IMR-90 (cell line): ENCODE results near the gene TCF12. TPM values are rescaled to one million over a fixed set of nuclear protein-coding genes. Genes with fewer than 3 reads are reported as not detected.

Experiments used
- ATAC-seq: fragments of 200-7000 bp; cut with Tn5 transposase; 2 replicates; pipeline ENCODE4 v1.9.1; 2020; ENCODE audit warnings: low read depth, mild to moderate bottlenecking, moderate library complexity
- BruUV-seq: library from RNA; stranded (reverse); fragments of 400-500 nt; replicated peaks from 2 replicates; lab custom pipeline; 2021; lab: Mats Ljungman, UMichigan
- CTCF ChIA-PET: fragments of 300-600 bp; formaldehyde crosslinking; extraction: SDS; loops from one replicate; lab custom pipeline; 2021; ENCODE audit warnings: antibody characterized with exemption; lab: Yijun Ruan, JAX
- POLR2A ChIA-PET: fragments of 300-600 bp; sonication (Branson Sonifier 250); formaldehyde crosslinking; loops from one replicate; lab custom pipeline; 2022; ENCODE audit warnings: antibody characterized with exemption; ENCODE audit not compliant: unreplicated experiment; lab: Charles Lee
- DNase-seq: peaks from one replicate; pipeline ENCODE4 v3.0.0; 2013
- H2AFZ ChIP-seq: replicated peaks from 2 replicates; pipeline ENCODE3; 2013; ENCODE audit warnings: low read length, mild to moderate bottlenecking; ENCODE audit not compliant: poor library complexity
- H2AK5ac ChIP-seq: 2 replicates; pipeline ENCODE4 v1.6.1; 2013; ENCODE audit warnings: low read depth, low read length, inconsistent platforms
- H2AK9ac ChIP-seq: replicated peaks from 2 replicates; pipeline ENCODE3; 2013; ENCODE audit warnings: mild to moderate bottlenecking, low read depth, low read length, moderate library complexity; ENCODE audit not compliant: poor library complexity
- H2BK120ac ChIP-seq: 2 replicates; pipeline ENCODE4 v1.6.1; 2013; ENCODE audit warnings: low read depth, low read length, inconsistent platforms
- H2BK15ac ChIP-seq: 3 replicates; pipeline ENCODE4 v1.6.1; 2013; ENCODE audit warnings: low read depth, low read length, inconsistent platforms
- H2BK20ac ChIP-seq: 2 replicates; pipeline ENCODE4 v1.6.1; 2013; ENCODE audit warnings: low read depth, mild to moderate bottlenecking, inconsistent platforms, low read length, moderate library complexity
- H2BK5ac ChIP-seq: 2 replicates; pipeline ENCODE4 v1.6.1; 2013; ENCODE audit warnings: mild to moderate bottlenecking, low read depth, low read length, inconsistent platforms; ENCODE audit not compliant: poor library complexity, severe bottlenecking
- H3K14ac ChIP-seq: replicated peaks from 2 replicates; pipeline ENCODE4 v1.6.1; 2013; ENCODE audit warnings: low read depth, low read length, inconsistent platforms
- H3K18ac ChIP-seq: 2 replicates; pipeline ENCODE4 v1.6.1; 2013; ENCODE audit warnings: low read depth, low read length, control low read depth
- H3K23ac ChIP-seq: 2 replicates; pipeline ENCODE4 v1.6.1; 2013; ENCODE audit warnings: low read depth, low read length, inconsistent platforms
- H3K27ac ChIP-seq: 2 replicates; pipeline ENCODE4 v1.5.1; 2013; ENCODE audit warnings: mild to moderate bottlenecking, control low read depth, low read length; ENCODE audit not compliant: insufficient read depth
- H3K27me3 ChIP-seq: 2 replicates; pipeline ENCODE4 v1.6.1; 2013; ENCODE audit warnings: low read length; ENCODE audit not compliant: control insufficient read depth, insufficient read depth
- H3K36me3 ChIP-seq: 2 replicates; pipeline ENCODE4 v1.6.1; 2013; ENCODE audit warnings: low read length, mixed read lengths; ENCODE audit not compliant: control insufficient read depth, insufficient read depth
- H3K4ac ChIP-seq: 2 replicates; pipeline ENCODE4 v1.6.1; 2013; ENCODE audit warnings: low read depth, low read length, inconsistent platforms
- H3K4me1 ChIP-seq: 2 replicates; pipeline ENCODE4 v1.6.1; 2013; ENCODE audit warnings: low read length, mixed read lengths; ENCODE audit not compliant: control insufficient read depth, insufficient read depth
- H3K4me2 ChIP-seq: 2 replicates; pipeline ENCODE4 v1.6.1; 2013; ENCODE audit warnings: low read depth, mild to moderate bottlenecking, control low read depth, low read length, moderate library complexity
- H3K4me3 ChIP-seq: 2 replicates; pipeline ENCODE4 v1.5.1; 2013; ENCODE audit warnings: low read depth, mild to moderate bottlenecking, control low read depth, low read length, moderate library complexity; ENCODE audit not compliant: insufficient read depth
- H3K56ac ChIP-seq: 2 replicates; pipeline ENCODE4 v1.6.1; 2013; ENCODE audit warnings: low read length, inconsistent platforms; ENCODE audit not compliant: insufficient read depth; ENCODE audit errors: extremely low read depth
- H3K79me1 ChIP-seq, 2 experiments: 2 replicates each; pipeline ENCODE4 v1.6.1; 2013; ENCODE audit warnings: low read length in 2 of 2, inconsistent platforms in 1 of 2, low read depth in 1 of 2
- H3K9ac ChIP-seq: 2 replicates; pipeline ENCODE4 v1.6.1; 2013; ENCODE audit warnings: low read depth, low read length, control low read depth
- H3K9me1 ChIP-seq: 2 replicates; pipeline ENCODE4 v1.6.1; 2013; ENCODE audit warnings: low read length, inconsistent platforms; ENCODE audit not compliant: insufficient read depth
- H3K9me3 ChIP-seq: 2 replicates; pipeline ENCODE4 v1.6.1; 2013; ENCODE audit warnings: low read length; ENCODE audit not compliant: control insufficient read depth, insufficient read depth
- H4K20me1 ChIP-seq: 2 replicates; pipeline ENCODE4 v1.6.1; 2013; ENCODE audit warnings: low read length, inconsistent platforms; ENCODE audit not compliant: insufficient read depth
- H4K5ac ChIP-seq: 2 replicates; pipeline ENCODE4 v1.6.1; 2013; ENCODE audit warnings: mild to moderate bottlenecking, low read depth, low read length, control low read depth
- H4K8ac ChIP-seq, 2 experiments: 2 replicates each; pipeline ENCODE4 v1.6.1; 2013; ENCODE audit warnings: low read depth in 2 of 2, low read length in 2 of 2, control low read depth in 1 of 2, inconsistent platforms in 1 of 2
- H4K91ac ChIP-seq: 2 replicates; pipeline ENCODE4 v1.6.1; 2013; ENCODE audit warnings: low read depth, low read length, inconsistent platforms; ENCODE audit not compliant: insufficient read depth
- BHLHE40 ChIP-seq: fragments of 150-350 bp; IDR thresholded peaks from 2 replicates; pipeline ENCODE4 v1.6.1; 2016; ENCODE audit warnings: mild to moderate bottlenecking, low read depth, low read length
- CEBPB ChIP-seq: IDR thresholded peaks from 2 replicates; pipeline ENCODE4 v1.6.1; 2012; ENCODE audit warnings: low read depth, low read length, improper control_type of control experiment
- CHD1 ChIP-seq: IDR thresholded peaks from 2 replicates; pipeline ENCODE4 v1.6.1; 2012; ENCODE audit warnings: low read depth, low read length, improper control_type of control experiment
- FOS ChIP-seq: fragments of 150-350 bp; IDR thresholded peaks from 2 replicates; pipeline ENCODE4 v1.6.1; 2016; ENCODE audit warnings: low read depth, low read length
- MAFK ChIP-seq: IDR thresholded peaks from 2 replicates; pipeline ENCODE4 v1.6.1; 2012; ENCODE audit warnings: low read depth, low read length, improper control_type of control experiment
- MAZ ChIP-seq: IDR thresholded peaks from 2 replicates; pipeline ENCODE4 v1.6.1; 2012; ENCODE audit warnings: low read depth, mild to moderate bottlenecking, low read length, improper control_type of control experiment, moderate library complexity, borderline replicate concordance
- MXI1 ChIP-seq: IDR thresholded peaks from 2 replicates; pipeline ENCODE4 v1.6.1; 2012; ENCODE audit warnings: low read depth, mild to moderate bottlenecking, low read length, moderate library complexity, borderline replicate concordance
- NFE2L2 ChIP-seq: fragments of 150-350 bp; IDR thresholded peaks from 2 replicates; pipeline ENCODE4 v1.6.1; 2016; ENCODE audit warnings: low read depth, mild to moderate bottlenecking, low read length
- POLR2A ChIP-seq: IDR thresholded peaks from 2 replicates; pipeline ENCODE4 v1.6.1; 2012; ENCODE audit warnings: mild to moderate bottlenecking, low read depth, low read length
- RAD21 ChIP-seq: IDR thresholded peaks from 2 replicates; pipeline ENCODE4 v1.6.1; 2012; ENCODE audit warnings: low read length, improper control_type of control experiment
- RCOR1 ChIP-seq: IDR thresholded peaks from 2 replicates; pipeline ENCODE4 v1.6.1; 2012; ENCODE audit warnings: mild to moderate bottlenecking, low read length, improper control_type of control experiment; ENCODE audit not compliant: insufficient replicate concordance
- RFX5 ChIP-seq: IDR thresholded peaks from 2 replicates; pipeline ENCODE4 v1.8.0; 2012; ENCODE audit warnings: low read depth, mild to moderate bottlenecking, low read length, moderate library complexity
- SMC3 ChIP-seq: fragments of 150-350 bp; IDR thresholded peaks from 2 replicates; pipeline ENCODE4 v1.6.1; 2016; ENCODE audit warnings: low read depth, mild to moderate bottlenecking, antibody characterized with exemption, low read length, moderate library complexity
- USF2 ChIP-seq: fragments of 150-350 bp; IDR thresholded peaks from 2 replicates; pipeline ENCODE4 v1.6.1; 2017; ENCODE audit warnings: mild to moderate bottlenecking, antibody characterized with exemption, low read length, low read depth
- WGBS, 2 experiments: methylation state at CpG; one replicate each; pipeline versions ENCODE4 v1.1.5 to v1.1.7; 2013; ENCODE audit warnings: missing lambda C conversion rate in 2 of 2; ENCODE audit not compliant: insufficient read length in 1 of 2; ENCODE audit errors: extremely low coverage in 2 of 2; 5-methylcytosine and 5-hydroxymethylcytosine counted together
- dilution Hi-C: fragments of 300-500 bp; cut with HindIII; formaldehyde crosslinking; loops from one replicate; pipeline ENCODE4 v1.14.3; 2018; ENCODE audit warnings: low sequenced_read_pairs; ENCODE audit not compliant: unreplicated experiment
- in situ Hi-C: fragments of 300-500 bp; cut with MboI; formaldehyde crosslinking; loops from 3 replicates; pipeline ENCODE4 v1.14.3; 2019; ENCODE audit warnings: low sequenced_read_pairs, inconsistent platforms, mixed read lengths
- intact Hi-C: fragments of 100-400 bp; cut with micrococcal nuclease; formaldehyde crosslinking; loops from 2 replicates; pipeline ENCODE4 v1.10.0; 2022
- polyA plus RNA-seq, 3 experiments: library from polyadenylated mRNA; depleted of rRNA; stranded (reverse); fragments of >200 nt; gene quantifications; 2 replicates each; pipeline ENCODE4 v1.2.3, GENCODE V29; 2012; ENCODE audit warnings: low replicate concordance in 1 of 3
- total RNA-seq: library from RNA; depleted of rRNA; stranded (reverse); fragments of >200 nt; gene quantifications from 2 replicates; pipeline ENCODE4 v1.2.3, GENCODE V29; 2012
- TF ChIP-seq, protein P1 (sequence below): conservative IDR thresholded peaks from 2 replicates; pipeline ENCODE4 v1.5.1; 2012; ENCODE audit warnings: mild to moderate bottlenecking, low read depth, low read length, improper control_type of control experiment
- TF ChIP-seq, protein P2 (sequence below): fragments of 150-350 bp; IDR thresholded peaks from 2 replicates; pipeline ENCODE4 v1.6.1; 2016; ENCODE audit warnings: low read depth, mild to moderate bottlenecking, low read length, moderate library complexity, borderline replicate concordance

The TCF12 gene
- total and polyA plus RNA-seq, 2 of the 4 experiments (the other 2 are of a cell fraction) = 79.4 to 160 TPM

DNA sequence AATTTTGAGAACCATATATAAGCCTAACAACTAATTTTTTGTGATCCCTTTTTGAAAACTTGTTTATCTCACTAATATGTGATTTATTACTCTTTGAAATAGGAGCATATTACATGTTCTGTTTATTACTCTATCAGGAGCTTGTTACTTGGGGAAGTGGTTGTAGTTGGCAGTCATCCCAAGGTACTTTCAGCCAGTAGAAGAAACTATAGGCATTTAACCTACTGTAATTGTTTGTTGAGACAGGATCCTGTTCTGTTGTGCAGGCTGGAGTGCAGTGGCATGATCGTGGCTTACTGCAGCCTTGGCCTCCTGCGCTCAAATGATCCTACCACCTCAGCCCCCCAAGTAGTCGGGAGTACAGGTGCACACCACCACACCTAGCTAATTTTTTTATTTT lies 195.6 kb downstream of the TCF12 start:
- no peak overlapping the region for H2AK5ac ChIP-seq
- H3K79me1 ChIP-seq = peaks cover 53 to 65% of the 10 kb centered on the region in 2 experiments
- no peak overlapping the region for H3K4me3 ChIP-seq
- H3K18ac ChIP-seq = no peak overlapping the region
- no peak for TF ChIP-seq NFE2L2
- TF ChIP-seq, protein P1, sequence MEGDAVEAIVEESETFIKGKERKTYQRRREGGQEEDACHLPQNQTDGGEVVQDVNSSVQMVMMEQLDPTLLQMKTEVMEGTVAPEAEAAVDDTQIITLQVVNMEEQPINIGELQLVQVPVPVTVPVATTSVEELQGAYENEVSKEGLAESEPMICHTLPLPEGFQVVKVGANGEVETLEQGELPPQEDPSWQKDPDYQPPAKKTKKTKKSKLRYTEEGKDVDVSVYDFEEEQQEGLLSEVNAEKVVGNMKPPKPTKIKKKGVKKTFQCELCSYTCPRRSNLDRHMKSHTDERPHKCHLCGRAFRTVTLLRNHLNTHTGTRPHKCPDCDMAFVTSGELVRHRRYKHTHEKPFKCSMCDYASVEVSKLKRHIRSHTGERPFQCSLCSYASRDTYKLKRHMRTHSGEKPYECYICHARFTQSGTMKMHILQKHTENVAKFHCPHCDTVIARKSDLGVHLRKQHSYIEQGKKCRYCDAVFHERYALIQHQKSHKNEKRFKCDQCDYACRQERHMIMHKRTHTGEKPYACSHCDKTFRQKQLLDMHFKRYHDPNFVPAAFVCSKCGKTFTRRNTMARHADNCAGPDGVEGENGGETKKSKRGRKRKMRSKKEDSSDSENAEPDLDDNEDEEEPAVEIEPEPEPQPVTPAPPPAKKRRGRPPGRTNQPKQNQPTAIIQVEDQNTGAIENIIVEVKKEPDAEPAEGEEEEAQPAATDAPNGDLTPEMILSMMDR = no peak
- no peak for TF ChIP-seq CEBPB
- TF ChIP-seq FOS = no peak
- no peak for TF ChIP-seq BHLHE40
- TF ChIP-seq, protein P2, sequence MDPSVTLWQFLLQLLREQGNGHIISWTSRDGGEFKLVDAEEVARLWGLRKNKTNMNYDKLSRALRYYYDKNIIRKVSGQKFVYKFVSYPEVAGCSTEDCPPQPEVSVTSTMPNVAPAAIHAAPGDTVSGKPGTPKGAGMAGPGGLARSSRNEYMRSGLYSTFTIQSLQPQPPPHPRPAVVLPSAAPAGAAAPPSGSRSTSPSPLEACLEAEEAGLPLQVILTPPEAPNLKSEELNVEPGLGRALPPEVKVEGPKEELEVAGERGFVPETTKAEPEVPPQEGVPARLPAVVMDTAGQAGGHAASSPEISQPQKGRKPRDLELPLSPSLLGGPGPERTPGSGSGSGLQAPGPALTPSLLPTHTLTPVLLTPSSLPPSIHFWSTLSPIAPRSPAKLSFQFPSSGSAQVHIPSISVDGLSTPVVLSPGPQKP = no peak
- TF ChIP-seq CHD1 = no peak
- TF ChIP-seq POLR2A = no peak
- no peak for TF ChIP-seq MAFK
- no peak for TF ChIP-seq RAD21
- TF ChIP-seq USF2 = no peak
- TF ChIP-seq RFX5 = no peak
- TF ChIP-seq SMC3 = no peak
- TF ChIP-seq RCOR1 = no peak
- TF ChIP-seq MXI1 = no peak
- TF ChIP-seq MAZ = no peak
- no peak overlapping the region for H3K9ac ChIP-seq
- no peak overlapping the region for H3K56ac ChIP-seq
- peak; percentile 58 for DNase-seq
- CTCF ChIA-PET = interaction anchor here (0.6 to 1.7 kb wide), 3 partner anchors 9 to 865 kb away, joined by 3 to 6 read pairs (median 3); no protein-coding TSS in a partner anchor
- H3K36me3 ChIP-seq = no peaks in the 10 kb centered on the region
- in situ Hi-C loops (no loop called here), intact Hi-C loops (no loop called here), dilution Hi-C loops (no loop called here)
- H3K27me3 ChIP-seq = no peaks in the 10 kb centered on the region
- no TSS peak for BruUV-seq
- peaks cover 5% of the 10 kb centered on the region; the same call in 1 of the 2 replicates for H3K4me1 ChIP-seq
- H3K27ac ChIP-seq = no peak overlapping the region
- no peak overlapping the region for H4K5ac ChIP-seq
- H2BK120ac ChIP-seq = no peak overlapping the region
- H2BK5ac ChIP-seq = no peak overlapping the region
- no peak overlapping the region for H3K4me2 ChIP-seq
- H2BK15ac ChIP-seq = no peak overlapping the region
- no peak overlapping the region for H2AFZ ChIP-seq
- H3K9me1 ChIP-seq = peaks cover 14% of the 10 kb centered on the region
- no peak overlapping the region for H4K91ac ChIP-seq
- H2AK9ac ChIP-seq = no peak overlapping the region
- no peak overlapping the region for H3K23ac ChIP-seq
- H3K14ac ChIP-seq = no peak overlapping the region
- WGBS, 2 experiments = no CpG with 5 or more reads among the region's 3 CpGs
- POLR2A ChIA-PET = interaction anchor here (0.6 kb wide), 1 partner anchor 11 kb away, joined by 3 read pairs; no protein-coding TSS in a partner anchor
- H3K4ac ChIP-seq = no peak overlapping the region
- peak; percentile 38; the same call in 1 of the 2 replicates for ATAC-seq
- no peak overlapping the region for H2BK20ac ChIP-seq
- no peaks in the 10 kb centered on the region for H3K9me3 ChIP-seq
- no peak overlapping the region for H4K8ac ChIP-seq
- peaks cover 14% of the 10 kb centered on the region for H4K20me1 ChIP-seq
